Smooth muscle cell of the brain vasculature (primary cell): ENCODE results near the gene PARP3.

Source experiments
- DNase-seq: peaks from one replicate; pipeline ENCODE4 v3.0.0-alpha.2; 2012; ENCODE audit warnings: low read depth, low spot score

PARP3 gene

DNA sequence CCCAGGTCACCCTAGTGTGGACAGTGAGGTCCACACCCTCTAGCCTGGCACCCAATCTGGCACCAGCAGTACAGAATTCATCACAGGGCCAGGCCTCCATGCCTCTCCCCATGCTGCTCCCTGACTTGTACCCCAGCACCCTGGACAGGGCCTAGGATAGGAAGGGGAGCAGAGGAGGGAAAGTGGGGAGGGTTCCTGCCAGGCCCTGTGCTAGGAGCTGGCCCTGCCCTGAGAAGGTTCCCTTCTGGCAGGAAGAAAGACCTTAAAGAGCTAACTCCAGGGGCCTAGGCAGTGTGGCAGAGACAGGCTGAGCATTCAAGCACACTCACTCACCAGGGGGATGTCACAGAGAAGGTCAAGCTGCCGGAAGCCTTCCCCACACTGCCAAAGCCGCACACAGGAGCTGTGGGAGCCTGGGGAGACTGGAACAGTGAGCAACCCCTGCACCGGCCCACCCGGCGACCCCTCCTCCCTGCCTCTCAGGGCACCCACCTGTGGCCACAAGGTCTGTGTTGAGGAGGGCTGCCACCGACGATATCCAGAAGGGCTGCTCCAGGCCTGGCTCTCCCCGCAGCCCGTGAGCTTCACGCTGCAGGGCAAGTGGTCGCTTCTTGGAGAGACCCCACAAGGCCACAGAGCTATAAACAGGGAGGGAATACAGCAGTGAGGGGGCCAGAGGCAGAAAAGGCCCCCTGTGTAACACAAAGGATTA, 7.9 kb upstream of the PARP3 start:
- DNase-seq: no peak

DNA sequence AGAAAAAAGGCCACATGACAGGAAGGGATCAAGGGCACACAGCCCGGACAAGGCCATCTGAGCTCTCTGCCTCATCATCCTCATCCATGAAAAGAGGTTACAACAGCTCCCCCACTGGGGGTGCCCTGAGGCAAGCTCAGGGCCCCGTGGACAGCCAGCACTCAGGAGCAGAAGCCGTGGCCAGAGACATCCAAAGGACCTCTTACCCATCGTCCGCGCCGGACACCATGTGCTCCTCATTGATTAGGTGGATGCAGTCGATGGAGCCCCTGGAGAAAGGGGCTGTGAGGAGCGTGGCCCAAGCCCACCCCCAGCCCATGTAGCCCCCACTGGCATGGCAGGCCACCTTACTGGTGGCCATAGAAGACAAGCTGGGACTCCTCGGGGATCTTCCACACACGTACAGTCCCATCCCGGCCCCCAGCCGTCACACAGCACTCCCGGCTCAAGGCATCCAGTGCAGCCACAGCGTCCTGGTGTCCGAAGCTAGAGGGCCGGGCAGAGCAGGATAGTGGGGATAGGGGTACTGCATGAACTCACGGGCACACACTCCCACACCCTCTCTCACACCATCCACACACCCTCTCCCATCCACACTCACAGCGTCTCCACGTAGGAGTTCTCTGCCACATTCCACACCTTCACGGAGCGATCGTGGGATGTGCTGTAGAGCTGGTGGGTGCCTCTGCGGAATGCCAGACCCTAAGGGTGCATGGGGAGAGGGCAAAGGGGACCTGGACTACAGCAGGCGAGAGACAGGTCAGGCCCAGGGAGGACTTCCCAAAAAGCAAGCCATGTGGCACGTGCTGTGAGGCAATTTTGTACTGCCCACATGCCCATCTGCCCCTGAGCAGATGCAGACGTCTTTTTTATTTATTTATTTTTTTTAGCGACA, 6.9 kb upstream of the PARP3 start:
- no peak for DNase-seq

DNA sequence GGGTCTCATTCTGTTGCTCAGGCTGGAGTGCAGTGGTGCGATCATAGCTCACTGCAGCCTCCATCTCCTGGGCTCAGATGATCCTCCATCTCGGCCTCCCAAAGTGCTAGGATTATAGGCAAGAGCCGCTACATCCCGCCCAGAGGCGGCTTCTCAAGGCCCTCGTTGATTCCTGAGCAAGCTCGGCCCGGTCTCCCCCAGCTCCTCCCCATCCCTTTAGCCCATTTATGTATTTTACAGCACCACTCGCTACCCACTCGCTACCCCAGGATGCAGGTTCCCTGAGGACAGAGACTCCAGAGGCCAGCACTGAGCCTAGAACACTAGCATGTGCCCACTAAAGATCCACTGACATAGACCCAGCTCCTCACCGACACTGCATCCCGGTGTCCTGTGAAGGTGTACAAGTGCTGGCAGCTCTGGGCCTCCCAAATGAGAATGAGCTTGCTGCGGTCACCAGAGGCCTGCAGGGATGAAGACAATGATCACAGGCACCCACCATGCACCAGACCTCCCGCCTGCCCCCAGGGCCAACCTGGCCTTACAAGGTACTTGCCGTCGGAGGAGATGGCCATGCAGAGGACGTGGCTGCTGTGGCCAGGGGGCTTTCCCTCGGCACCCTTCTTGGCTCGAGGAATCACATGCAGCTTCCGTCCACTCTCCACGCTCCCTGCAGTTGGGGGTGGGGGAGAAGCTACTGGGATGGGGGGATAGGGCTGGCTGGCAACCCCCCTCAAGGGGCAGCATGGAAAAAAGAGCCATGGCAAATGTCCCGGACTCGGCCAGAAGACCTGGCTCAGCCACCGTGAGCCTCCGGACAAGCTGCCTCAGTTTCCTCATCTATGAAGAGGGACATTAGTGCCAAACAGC, 6.0 kb upstream of the PARP3 start:
- no peak for DNase-seq

DNA sequence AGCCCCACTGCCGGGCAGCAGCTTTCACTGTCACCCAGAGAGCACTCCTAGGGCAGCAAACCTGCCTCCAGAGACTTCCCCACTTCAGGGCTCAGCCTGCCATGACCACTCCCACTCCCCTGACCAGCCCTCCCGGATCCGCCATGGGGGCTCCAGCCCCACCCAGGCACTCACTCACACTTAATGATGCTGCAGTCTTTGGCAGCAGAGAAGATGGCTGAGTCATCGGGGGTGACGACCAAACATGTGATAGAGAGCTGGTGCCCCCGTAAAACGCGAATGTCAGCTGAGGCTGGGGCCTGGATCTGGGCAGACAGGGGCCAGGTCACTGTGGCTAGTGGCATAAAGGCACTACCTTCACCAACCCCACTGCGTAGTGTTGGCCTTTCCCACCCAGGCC, 5.1 kb upstream of the PARP3 start:
- DNase-seq: no peak

DNA sequence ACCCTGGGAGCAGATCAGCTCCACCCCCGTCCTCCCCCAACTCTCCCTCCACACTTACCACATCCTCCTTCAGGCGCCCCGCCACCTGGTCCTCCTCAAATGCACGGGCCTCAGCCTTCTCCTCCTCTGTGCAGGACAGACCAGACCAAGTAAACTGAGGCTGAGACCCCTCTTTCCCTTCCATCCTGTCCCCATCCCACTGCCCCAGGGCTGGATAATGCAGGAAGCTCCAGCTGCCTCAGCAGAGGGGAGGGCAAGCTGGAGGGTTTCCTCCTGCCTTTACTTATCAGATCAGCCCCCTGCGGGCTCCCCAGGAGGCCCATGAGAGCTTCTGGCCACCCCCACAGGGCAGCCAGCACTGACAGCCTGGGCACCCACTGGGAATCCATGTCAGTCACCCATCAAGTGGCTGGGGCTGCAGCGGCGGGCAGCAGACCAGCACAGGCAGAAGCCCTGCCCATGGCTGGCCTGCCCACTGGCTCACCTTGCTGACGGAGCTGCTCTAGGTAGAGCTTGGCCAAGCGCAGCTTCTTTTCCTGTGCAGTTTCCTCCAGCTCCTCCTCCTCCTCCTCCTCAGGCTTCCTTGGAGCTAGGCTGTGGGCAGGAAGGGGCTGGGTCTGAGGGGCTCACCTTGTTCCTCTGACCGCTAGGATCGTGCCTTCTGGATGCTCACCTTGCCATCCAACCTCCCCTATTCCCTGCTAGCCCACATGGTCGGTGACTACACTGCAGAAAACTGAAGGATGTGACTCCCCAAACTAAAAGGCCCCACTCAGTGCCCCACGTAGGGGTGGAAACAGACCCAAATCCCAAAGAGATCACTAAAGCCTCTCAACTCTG, 4.3 kb upstream of the PARP3 start:
- no peak for DNase-seq

DNA sequence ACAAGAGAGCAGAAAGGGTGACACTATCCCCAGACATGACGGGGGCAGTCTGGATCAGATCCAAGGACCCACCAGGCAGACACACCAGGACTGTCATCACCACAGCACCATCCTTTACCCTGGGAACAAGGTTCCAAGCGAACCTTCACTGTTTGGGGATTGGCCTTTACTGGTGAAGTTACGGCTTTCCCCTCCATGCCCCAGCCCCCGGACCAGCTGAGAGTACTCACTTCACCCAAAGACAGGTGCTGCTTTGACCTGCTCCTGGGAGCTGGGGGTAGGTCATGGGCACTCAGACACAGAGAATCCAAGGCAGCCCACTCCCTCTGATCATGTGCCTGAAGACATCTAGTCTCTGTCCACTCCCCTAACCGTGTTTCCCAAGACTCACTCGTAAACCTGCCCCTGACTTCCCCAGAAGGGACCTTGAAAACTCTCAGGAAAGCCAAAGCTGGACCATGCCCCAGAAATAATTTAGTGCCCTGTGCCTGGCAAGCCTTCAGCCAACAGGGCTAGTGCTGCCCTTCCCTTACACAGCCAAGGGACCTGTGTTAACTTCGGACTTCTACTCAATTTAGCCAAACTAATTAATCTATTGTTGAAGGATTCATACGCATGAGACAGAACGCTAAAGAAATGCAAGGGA, 3.3 kb upstream of the PARP3 start:
- DNase-seq: no peak

DNA sequence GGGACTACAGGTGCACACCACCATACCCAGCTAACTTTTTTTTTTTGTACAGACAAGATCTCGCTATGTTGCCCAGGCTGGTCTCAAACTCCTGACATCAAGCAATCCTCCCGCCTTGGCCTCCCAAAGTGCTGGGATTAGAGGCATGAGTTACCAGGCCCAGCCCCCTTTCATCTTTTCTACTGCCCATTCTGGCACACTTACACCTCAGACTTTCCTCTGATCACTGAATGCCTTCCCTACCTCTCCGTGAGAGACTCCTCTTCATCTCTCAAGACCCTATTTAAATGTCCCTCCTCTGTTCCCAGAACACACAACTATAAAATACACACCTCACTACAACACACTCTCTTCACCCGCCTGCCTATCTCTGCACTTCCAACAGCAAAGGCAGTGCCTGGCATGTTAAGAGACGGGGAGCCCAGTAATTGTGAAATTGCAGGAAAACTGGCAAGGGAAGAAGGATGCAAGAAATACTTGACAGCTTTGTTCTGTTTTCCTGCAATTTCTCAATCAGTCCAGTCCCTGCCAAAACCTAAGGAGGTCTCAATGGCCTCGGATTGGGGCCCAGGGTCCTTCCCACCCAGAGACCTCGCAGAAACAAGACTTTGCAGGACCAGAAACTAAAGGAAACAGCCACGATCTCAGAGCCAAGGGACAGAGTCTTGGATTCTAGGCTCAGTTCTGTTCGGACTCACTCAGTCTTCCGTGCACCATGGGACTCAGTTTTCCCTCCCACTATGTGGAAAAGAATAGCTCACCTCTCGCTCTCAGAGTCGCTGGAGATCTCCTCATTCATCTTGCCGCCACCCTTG, 1.3 kb upstream of the PARP3 start:
- no peak for DNase-seq

DNA sequence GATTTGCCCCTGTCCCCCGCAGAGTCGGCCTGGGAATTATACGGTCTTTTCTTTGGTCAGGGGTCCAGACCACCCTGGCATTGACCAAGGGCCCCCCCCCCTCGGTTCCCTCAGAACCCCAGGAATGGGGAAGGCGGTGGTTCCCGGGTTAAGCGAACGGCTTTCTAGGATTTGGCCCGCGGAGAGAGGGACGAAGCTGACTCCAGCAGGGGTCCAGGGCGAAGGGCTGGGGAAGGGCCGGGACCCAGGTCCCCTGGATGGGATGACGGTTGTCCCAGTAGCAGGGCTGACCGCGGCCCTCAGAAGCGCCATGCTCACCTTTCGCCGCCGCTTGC, 733 bp upstream of the PARP3 start:
- no peak for DNase-seq

DNA sequence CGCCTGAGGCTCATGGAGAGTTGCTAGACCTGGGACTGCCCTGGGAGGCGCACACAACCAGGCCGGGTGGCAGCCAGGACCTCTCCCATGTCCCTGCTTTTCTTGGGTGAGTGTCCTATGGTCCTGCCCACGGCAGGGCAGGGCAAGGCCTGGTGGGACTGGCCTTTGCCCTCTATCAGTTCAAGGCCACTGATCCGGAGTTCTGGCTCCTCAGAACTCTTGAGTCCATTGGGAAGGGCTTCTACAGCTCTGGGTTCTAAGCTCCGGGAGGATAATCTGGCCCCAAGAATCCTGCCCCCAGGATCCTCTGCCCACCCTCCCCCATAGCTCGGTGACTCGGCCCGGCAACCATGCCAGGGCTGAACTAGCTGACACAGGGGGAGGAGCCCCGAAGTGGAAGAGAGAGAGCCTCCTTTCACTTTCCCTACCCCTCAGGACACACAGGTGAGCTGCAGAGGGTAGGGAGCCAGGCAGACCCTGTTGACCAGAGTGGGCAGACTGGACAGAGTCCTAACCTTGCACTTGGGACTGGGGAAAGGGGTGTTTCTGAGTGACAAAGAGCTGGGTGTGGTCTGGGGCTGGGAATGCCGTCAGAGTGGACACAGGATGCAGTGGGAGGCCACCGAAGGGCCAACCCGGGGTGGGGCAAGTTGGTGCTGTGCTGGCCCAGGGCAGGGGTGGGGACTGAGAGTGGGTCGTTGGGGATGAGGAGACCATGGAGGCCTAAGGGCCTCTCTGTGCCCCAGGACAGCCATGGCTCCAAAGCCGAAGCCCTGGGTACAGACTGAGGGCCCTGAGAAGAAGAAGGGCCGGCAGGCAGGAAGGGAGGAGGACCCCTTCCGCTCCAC, 664 bp downstream of the PARP3 start:
- DNase-seq: no peak

DNA sequence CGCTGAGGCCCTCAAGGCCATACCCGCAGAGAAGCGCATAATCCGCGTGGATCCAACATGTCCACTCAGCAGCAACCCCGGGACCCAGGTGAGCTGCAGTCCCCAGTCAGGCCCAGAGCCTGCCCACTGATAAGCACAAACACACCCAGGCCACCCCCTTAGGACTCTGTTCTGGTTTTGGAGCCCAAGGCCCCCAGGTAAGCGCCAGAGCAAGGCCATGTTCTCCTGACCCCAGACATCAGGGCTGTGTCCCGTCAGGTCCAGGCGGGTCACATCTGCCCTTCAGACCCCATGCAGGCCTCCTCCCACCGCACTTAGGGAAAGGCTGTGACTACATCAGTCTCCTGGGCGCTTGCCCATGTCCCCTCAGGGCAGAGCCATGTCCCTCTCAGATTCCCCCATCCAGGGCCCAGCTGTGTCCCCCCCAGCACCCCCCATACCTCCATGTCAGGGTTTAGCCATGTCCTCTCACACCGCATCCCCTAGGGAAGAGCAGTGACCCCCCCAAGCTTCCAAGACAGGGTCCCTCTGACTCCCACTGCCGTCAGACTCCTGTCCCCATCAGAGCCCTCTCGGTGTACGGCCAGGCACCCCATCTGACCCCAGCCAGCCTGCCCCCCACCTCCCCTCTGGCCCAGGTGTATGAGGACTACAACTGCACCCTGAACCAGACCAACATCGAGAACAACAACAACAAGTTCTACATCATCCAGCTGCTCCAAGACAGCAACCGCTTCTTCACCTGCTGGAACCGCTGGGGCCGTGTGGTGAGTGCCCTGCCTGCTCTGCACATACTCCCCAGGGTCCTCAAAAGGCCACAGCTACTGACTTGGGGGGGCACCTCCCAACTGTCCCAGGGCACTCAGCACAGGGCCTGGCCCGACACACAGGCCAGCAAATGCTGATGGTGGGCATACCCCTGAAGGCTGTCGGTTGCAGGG, 1.6 kb downstream of the PARP3 start:
- DNase-seq: no peak

DNA sequence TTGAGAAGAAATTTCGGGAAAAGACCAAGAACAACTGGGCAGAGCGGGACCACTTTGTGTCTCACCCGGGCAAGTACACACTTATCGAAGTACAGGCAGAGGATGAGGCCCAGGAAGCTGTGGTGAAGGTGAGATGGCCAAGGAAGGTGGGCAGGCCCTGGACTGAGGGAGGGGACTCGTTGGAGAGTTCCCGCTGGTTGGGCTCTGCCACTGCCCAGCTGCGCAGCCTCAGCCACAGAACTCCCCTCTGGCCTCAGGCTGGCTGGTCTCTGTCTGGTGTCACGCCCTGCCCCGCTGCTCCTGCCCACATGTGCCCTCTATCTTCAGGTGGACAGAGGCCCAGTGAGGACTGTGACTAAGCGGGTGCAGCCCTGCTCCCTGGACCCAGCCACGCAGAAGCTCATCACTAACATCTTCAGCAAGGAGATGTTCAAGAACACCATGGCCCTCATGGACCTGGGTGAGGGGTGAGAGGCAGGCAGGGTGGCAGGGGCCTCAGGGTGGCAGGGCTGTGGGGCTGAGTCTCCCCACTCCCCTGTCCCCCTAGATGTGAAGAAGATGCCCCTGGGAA, 2.4 kb downstream of the PARP3 start:
- DNase-seq: no peak

DNA sequence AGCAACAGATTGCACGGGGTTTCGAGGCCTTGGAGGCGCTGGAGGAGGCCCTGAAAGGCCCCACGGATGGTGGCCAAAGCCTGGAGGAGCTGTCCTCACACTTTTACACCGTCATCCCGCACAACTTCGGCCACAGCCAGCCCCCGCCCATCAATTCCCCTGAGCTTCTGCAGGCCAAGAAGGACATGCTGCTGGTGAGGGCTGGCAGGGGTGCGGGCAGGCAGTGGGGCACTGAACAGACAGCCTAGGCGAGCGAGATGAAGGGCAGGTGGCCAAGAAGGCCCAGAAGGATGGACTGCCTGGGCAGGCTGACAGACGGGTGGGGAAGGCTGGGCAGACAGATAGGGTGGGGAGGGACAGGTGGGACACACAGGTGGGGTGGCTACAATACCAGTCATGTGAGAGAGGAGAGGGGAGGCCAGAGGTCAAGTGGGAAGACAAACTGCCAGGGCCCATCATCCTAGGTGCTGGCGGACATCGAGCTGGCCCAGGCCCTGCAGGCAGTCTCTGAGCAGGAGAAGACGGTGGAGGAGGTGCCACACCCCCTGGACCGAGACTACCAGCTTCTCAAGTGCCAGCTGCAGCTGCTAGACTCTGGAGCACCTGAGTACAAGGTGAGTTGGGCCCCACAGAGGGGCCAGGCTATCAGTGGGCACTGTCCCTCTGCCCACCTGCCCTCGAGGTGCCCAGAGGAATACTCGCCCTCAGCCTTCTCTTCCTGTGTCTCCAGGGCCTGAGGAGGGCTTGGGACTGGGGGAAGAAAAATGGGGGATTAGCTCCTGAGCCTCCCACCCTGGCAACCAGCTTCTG, 3.1 kb downstream of the PARP3 start:
- no peak for DNase-seq

DNA sequence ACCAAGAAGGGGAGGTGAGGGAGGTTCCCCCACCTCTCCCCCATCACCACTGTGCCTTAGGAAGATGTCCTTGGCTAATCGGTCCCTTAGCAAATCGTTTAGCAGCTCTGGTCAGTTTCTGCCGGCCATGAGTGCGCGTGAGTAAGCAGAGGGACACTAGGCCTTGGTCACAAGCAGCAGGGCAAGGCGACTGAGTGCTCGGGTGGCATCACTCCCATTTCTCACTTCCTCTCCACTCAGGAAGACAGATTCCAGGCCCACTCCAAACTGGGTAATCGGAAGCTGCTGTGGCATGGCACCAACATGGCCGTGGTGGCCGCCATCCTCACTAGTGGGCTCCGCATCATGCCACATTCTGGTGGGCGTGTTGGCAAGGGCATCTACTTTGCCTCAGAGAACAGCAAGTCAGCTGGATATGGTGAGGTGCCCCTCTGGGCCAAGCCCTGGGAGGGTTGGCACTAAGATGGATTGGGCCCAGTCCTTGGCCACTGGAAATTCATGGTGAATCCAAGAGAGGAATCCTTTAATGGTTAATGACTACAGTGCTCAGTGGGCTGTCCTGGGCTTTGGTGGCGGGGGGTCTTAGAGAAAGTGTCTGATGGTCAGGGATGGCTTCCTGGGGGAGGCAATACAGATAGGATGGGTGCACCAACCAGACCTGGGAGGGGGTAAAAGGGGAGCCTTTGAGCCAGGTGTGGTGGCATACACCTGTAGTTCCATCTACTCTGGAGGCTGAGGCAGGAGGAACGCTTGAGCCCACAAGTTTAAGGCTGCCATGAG, 4.0 kb downstream of the PARP3 start:
- DNase-seq: no peak

DNA sequence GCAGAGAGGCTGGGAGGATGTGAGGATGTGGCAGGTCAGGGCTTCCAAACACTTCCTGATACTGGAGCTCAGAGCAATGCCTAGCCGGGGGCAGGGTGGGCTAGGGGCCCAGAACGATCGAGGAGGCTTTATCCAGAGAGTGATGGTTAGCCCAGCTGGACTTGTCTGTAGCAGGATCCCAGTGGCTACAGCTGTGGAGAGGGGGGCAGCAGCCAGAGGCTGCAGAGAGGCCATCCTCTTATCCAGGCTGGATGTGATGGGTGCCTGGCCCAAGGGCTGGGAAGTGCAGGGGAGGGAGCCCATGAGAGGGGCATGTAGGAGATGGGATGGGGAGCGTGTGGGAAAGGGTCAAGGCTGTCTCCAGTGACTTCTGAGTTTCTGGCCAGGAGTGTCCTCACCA, 4.6 kb downstream of the PARP3 start:
- no peak for DNase-seq

DNA sequence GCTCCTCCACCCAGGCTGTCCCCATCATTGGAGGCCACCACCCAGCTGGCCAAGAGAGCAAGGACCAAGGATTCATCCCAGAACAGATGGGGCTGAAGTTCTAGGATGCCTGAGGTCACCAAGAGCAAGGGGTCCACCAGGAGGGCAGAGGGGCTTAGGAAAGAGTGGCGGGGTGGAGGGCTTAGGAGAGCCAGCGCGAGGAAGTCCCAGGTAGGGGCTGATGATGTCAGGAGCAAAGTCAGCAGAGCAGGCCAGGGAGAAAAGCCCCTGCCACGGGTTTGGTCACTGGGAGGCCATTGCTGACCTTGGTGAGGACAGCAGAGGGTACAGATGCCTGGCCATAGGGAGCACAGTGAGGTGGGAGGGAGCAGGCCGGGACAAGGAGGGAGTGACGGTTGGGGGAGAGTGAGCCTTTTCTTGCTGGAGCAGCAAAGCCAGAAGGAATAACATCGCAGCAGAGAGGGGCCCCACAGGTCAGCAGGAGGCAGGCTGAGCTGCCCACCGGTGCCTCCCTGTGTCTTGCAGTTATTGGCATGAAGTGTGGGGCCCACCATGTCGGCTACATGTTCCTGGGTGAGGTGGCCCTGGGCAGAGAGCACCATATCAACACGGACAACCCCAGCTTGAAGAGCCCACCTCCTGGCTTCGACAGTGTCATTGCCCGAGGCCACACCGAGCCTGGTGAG, 5.2 kb downstream of the PARP3 start:
- DNase-seq: no peak
